ENCODE results near the gene ECE1.

GRCh38 chr1:21295545-21295944 is 5.3 kb upstream of the ECE1 start:
- TF ChIP-seq CTCF (IDR thresholded peaks at IDR 0.05) (no peak), POLR2A (IDR thresholded peaks at IDR 0.05) (no peak)
